Activated naive CD4-positive, alpha-beta T cell treated with Interleukin-2 at 50 U/mL for 16 hours (primary cell): ENCODE measurements around the gene RASA1.

ENCODE experiments used
- DNase-seq: peaks from one replicate; pipeline ENCODE4 v3.0.0-alpha.2; 2020

RASA1 gene

DNA sequence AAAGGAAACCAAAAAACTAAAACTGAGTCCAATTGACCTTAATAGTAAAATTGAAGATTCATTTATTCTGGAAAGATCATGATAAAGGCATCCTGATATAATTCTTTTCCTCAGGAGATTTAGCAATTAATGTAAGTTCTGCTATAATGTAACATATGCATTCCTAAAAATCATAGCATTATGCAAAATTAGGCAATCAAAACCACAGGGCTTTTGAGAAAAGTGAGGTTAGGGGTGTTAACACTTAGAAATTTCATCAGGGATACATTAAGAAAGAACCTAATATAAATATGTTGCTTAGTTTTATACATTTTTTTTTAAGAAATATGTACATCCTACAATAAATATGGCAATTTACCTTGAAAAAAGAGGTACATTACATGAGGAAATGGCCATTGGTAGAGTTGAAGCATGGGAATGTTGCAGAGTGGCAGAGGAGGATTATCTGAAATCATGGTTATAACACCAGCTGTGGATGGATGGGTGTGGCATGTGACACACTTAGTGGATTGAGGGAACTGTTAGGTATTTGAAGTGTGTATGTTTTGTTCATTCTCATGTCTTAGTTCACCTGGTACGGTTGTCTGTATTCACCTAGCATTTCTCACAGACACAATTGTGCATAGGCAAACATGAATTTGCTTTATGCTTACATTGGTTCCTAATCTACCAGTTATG, 94.0 kb downstream of the RASA1 start:
- DNase-seq, result no peak

DNA sequence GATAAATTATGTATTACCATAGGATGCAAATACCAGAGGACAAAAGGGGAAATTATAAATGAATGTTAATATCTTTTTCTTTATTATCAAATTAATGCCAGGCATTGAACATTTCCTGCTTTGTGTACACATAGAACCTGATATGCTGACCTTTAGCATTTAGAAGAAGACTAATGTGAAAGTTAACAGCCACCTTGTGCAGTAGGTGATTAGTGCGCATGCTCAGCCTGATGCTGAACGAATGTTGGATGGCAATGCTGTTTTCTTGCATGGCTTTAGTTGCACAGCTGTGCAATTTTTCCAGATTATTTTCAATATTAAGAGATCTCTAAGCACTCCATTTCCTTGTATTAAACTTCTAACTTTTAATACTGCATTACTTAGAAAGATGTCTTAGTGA, 99.6 kb downstream of the RASA1 start:
- DNase-seq, result no peak

DNA sequence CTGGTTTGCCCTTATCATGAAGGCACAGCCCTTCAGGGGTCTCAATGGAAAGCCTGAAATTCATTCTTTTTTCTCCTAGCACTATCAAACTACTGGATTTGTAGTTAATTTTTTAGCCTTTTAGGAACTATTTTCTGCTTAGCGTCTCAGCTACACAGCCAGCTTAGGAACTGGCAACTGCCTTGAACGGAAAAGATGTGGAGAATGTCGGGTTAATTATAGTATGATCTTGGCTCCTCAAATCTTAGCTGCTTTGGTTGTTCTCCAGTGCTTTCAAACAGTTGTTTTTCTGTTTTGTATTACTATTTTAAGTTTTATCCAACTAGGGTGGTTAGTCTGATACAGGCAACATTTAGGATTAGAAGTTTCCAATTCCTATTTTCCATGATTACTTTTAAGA, 100.9 kb downstream of the RASA1 start:
- DNase-seq, result no peak

DNA sequence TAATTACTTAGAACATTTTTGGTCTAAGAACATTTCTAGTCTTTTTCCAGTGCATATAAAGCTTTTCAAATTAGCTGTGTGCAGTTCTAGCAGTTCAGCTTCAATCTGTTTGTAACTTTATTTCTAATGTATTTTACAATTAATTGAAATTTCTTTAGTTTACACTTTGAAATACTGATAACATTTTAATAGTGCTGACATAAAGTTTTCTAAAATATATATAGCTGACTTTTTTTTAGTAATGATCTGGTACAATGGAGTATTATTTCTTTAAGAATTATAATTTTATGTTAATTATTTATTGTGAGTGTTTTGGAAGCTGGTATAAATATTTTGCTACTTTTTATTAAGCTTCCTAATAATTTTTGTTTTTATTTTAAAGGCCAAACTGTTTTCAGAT, 101.7 kb downstream of the RASA1 start:
- no peak for DNase-seq

DNA sequence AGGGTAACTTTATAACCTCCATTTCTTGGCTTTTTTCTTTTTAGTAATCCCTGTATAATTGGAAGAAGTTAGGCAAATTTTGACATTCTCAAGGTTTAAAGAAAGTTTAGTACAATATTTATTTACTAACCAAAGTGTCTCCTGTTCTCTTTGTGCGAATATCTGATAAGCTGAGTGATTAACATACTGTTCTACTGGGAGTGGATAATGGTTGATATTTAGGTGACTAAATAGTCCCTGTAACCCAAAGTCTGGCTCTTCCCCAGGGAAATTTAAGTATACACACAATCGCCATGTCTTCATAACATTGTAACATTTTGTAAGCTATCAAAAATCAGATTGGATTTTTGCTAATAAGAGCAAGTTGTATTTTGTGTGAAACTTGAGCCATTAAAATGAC, 105.0 kb downstream of the RASA1 start:
- no peak for DNase-seq

DNA sequence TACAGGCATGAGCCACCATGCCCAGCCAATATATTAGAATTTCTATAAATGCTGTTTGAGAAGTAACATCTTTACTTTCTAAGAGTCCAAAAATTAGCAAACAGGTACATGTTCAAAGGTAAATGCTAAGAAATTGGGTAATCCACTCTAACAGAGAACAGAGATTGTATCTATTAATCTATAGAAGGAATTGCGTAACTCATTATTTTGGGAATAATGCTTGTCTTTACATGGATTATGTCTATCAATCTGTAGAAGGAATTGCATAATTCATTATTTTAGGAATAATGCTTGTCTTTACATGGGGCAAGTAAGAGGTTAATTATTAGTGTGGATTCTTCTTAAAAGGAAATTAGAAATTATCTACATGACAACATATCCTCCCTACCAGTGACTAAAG, 114.5 kb downstream of the RASA1 start:
- DNase-seq, result no peak

DNA sequence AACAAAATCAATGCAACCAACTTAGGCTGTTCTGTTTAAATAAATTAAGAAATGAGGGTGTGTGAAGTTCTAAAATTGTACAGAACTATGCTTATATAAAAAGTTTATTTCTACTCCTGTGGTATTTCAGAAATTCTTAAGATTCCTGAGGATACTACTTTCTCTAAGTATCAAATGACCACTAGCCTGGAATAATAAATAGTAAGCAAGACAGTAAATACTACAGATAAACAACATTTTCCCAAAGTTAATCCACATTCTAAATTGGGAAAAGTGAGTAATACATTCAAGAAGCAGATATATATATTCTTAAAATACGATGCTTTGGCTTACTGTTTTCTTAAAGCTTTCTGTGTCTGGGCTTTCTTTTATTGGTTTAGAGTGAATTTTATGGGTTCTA, 115.5 kb downstream of the RASA1 start:
- no peak for DNase-seq

DNA sequence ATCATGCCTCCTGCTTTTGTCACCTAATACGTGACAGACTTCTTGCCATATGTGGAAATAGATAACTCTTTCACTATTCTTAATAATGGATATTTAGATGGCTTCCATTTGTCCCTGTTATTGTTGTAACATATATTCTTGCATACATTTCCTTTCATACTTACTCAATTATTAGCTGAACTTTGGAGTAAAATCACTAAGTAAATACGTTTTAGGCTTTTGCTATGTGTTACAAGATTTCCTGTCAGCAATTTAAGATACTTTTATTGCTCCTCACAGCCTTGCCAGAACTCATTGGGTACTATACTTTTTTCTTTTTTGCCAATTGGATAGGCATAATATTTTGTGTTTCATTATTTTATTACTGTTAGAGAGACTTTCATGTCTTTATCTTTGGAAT, 118.1 kb downstream of the RASA1 start:
- DNase-seq, result no peak

DNA sequence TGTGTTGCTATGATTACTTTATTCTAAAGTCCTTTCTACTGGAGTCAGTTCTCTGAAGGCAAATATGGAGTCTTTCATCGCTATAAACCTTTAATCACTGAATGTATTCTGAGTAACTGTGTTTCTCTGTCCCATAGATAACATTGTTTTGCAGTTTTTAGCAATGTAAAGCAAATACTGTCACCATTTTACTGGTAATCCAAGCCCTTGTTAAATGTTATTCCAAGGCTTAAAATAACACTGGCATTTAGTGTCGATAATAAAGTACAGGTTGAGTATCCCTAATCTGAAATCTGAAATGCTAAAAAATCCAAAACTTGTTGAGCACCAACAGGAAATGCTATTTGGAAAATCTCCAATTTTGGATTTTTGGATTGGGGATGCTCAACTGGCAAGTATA, 120.4 kb downstream of the RASA1 start:
- DNase-seq, result no peak

DNA sequence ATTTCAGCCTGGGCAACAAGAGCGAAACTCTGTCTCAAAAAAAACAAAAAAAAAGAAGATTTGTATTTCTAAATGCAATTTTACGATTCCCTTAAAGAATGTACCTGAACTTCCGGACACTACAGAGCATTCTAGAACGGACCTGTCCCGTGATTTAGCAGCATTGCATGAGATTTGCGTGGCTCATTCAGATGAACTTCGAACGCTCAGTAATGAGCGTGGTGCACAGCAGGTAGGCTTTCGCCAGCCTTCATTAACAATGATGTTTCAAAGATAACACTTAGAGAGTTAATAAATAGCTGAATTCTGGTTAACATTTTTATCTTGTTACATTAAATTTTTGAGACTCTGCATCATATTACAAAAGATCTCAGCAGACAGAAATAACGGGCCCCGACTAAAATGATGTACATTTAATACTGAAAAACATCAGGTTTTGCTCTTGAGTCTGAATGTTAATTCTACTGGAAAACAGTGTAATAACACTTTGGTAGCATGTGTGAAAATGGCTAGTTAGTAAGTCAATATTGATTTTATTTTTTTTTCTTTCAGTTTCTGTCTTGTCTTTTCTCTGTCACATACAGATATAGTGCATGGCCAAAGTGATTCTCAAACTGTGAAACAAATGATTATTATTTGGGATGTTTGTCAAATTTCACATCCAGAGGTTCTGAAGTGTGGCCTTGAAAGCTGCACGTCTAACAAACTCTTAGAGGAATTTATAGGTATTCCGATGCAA, 121.8 kb downstream of the RASA1 start:
- no peak for DNase-seq

DNA sequence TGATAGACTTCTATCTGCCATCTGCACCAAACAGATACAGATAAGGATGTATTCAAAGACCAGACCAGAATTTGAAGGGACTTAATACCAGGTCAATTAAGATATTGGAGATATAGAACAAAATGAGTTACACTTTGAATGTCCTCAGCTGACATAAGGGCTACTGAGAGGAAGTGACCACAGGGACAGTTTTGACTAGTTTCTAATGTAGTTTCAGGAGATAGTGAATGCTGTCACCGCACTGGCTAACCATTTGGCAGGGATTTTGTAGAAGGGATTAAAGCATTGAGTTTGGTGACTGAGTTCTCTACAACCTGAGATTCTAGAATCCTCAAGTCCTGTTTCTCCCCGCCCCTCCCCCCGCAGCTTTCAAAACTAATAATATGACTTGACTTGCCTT, 122.4 kb downstream of the RASA1 start:
- DNase-seq, result no peak

DNA sequence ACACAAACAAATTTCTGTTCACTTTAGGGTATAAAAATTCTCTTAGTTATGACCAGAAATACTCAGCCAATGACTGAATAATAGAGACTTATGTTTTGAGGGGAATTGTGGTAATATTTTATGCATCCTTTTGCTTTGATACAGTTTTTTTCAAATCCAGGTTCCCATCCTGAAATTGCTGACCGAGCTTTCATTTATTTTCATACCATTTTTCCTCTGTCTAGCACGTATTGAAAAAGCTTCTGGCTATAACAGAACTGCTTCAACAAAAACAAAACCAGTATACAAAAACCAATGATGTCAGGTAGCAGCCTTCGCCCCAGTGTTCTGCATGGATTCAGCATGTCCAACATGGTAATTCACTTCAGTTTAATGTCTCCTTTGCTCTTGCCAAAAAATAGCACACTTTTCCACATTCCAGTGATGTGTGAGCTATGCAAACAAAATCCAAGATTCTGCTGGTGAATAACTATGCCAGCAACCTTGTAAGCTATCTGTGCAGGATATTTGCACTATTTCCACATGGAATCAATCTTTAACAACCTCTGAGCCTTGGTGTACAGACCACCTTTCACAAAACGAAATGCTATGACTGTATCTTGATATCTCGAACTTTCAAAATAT, 123.0 kb downstream of the RASA1 start:
- no peak for DNase-seq

DNA sequence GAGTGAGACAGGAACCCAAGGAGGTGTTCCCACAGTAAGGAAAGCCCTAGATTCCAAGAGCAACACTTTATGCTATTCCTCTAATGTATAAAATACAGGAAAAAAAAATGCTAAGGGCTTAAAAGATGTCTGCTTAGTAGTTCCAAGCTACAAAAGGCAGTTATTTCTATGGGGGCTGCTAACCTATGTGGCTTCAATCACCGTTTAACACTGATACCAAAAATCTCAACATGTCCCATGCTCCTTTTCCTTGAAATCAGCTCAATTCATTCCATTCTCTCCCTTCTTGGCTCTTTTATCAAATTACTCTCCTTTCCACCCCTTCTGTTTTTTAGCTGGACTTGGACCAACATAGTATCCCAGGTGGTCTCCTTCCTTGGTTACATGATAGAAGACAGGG, 124.5 kb downstream of the RASA1 start:
- DNase-seq, result no peak

DNA sequence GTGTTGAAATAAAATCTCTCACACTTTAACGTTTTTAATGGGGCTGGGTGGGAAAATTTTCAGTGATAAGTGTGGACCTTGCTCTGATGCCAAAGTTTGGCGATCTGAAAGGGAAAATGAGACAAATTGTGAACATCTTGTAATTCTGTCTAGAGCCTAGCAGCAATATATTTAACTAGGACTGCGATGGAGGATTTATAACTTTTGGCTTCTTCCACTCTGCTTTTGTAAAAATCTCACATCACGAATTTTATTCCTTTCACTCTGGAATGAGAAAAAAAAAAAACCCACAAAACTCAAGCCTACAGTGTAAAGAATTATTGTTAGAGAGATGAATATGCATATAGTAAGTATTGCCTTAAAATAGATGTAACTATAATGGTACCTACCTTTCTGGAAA, 125.1 kb downstream of the RASA1 start:
- DNase-seq, result no peak

DNA sequence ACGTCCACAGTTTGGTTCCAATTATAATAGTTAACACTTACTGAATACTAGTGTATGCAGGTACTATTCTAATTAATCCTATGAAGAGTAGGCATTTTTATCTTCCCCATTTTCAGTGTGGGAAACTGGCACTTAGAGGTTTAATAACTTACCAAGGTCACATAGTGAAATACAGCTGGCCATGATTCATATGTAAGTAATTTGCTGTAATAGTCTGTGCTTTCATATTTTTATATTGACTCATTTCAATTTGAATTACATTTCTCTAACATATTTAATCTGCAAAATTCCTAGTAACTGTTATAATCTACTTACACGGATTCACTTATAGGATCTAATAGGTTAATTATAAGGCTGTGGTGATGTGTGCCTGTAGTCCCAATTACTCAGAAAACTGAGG, 125.6 kb downstream of the RASA1 start:
- no peak for DNase-seq

DNA sequence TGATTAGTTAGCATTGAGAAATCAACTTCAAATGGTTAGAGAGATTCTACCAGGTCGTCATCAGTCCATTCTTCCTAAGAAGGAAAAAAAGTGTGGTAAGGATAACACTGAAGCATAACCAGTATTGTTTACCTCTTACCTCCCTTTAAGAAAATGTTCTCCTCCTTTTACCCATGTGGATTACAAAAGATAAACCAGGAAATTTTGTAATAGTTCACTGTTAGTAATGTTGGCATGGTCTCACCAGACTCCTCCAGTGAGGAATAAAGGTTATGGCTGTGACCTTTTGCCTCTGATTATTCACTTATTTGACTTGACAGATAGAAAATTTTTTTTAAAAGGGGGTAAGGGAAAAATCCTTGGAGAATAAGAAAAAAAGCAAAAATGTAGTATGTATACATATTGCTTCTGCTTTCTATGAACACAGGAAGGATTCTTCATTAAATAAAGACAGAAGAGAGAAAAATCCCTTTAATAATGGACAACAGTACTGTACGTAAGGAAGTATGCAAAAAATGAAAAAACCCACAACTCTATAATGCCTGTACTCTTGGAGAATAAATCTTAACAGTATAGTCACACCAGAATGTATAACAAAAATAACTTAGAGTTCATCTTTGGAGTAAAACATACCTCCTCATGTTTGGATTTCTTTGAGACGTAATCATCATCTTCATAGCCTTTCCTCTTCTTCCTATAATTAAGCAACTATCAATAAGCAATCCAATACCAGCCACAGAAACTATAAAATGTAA, 126.9 kb downstream of the RASA1 start:
- DNase-seq, result no peak

DNA sequence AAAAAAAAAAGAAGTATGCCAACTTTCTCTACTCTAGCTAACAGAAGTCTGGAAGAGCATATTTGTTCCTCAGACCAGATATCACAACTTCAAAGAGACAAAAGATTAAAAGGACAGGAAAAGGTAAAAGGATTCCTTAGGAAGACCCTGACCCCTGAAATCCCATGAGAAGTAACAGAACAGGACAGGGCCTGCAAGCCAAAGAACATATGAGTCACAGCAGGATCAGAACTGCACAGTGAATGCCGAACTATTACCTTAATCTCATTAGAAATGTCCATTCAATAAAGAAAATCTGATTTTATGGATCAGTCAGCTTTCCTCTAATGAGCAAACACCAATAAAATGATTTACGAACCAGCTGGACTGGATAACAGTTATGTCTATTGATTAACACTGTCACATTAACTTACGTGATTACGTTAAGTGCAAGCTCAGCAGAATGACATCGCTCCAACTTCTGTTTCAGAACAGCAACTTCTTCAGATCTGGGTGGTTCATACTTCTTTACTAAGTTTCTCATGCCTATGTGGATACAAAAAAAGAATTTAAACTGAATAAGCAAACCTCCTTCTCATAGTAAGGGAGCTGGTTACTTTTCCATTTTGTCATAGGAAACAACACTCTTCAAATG, 131.4 kb downstream of the RASA1 start:
- no peak for DNase-seq

DNA sequence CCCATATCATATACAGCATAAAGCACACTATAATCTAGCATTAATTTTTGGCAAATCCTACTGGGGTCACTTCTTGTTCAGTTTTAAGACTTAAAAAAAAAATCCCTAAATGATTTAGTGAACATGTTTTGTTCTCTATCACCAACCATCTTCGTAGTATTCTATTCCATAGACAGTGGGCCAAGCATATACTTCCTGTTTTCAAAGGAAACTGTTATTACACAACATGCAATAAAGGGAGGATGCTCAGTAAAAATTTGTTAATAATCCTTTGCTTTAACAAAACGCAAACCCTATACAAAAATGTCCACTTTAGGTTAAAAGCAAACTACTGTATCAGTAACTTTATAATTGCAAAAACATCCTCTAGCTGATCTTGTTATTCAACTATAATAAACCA, 132.0 kb downstream of the RASA1 start:
- DNase-seq, result no peak

DNA sequence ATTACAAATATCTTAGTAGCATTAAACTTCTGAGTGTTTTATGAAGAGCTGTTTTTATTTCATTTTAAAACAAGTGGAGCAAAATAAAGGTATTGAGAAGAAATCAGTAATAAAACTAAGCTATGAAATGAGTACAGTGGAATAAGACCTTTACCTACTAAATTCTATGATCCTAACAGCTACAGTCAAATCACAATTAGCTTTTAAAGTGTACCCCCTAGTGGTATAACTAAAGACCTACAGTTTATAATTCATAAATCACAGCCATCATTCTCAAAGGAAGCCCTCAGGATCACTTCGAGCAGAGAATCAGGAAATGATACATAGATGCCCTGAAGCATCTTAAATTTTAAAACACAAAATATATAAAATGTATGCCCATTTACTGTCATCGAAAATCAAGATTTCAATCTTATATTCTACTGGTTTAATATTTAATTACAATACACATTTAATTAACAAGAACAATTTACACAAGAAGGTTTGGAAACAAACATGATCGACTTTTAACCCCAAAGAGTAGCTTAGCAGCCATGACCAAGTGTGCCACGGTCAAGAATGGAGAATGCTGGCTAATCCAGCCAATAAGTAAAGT, 132.7 kb downstream of the RASA1 start:
- DNase-seq, result no peak

DNA sequence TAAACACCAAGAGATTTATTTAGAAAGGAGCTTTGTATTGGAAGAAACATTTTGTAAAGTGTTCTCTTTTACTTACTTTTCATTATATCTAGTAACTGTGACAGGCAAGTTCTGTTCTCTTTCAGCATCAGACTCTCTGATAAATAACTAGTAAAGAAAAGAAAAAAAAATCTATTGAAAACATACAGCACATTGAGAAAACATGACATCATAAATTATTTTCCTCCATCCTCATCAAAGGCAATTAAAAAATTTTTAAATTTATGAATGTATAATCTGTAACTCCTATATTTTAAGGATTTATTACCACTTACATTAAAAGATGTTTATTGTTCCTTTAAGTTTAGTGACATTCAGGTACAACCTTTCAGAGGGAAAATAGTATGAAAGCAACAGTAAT, 133.9 kb downstream of the RASA1 start:
- no peak for DNase-seq

DNA sequence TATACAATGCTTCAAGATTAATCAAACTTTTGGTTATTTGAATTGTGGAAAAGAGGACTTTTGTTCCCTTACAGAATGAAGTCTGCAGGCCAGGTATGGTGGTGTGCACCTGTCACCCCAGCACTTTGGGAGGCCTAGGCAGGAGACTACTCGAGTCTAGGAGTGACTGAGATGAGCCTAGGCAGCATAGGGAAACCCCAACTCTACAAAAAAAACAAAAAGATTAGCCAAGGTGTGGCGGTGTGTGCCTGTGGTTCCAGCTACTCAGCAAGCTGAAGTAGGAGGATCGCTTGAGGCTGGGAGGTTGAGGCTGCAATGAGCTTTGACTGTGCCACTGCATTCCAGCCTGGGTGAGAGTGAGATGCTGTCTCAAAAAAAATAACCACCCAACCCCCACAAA, 135.7 kb downstream of the RASA1 start:
- DNase-seq, result no peak

DNA sequence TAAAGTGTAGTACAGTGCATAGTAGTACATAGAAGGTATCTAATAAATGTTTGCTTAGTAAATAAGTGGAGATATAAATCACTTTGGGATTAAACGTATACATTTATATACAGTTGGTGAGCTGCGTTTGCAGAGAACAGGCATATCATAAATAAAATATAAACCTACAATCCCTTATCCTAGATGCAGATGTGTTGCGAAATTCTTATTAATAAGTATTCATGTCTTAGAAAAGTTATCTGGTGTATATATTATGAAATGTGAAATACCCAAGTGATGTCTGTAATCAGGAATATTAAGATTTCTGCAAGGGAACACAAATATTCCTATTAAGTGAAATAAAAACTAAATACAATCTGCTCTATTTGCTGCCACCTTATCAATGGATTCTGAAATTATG, 136.2 kb downstream of the RASA1 start:
- no peak for DNase-seq

DNA sequence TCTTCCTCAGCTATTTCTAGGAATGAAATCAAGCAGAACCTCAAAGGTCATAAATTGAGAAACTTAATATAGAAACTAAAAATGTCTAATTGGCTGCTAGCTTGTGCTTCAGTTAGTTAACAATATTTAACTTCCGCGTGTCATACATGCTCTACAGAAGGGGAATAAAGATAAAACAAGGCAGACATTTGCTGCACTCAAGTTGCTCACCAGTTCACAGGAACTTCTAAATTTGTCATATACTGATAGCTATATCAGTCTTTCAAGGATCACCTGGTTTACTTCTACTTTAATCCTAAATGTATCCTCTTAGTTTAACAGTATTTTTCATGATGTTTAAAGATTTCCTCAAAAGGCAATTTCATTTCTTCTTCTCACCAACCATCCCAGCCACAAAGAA, 136.7 kb downstream of the RASA1 start:
- DNase-seq, result no peak
